ENCODE results near the gene MALRD1. TPM values are rescaled to one million over a fixed set of nuclear protein-coding genes. Genes with fewer than 3 reads are reported as not detected.

Gene MALRD1
- total RNA-seq, 2 donors from 2014 or later = 0.27 to 0.40 TPM

- H3K4me3 ChIP-seq = no peak overlapping the region
- intact Hi-C loops (cut with DNase I) = no loop called here
- no peak for TF ChIP-seq CTCF (IDR thresholded peaks at IDR 0.05)
- H3K9me3 ChIP-seq = no peaks in the 10 kb centered on the region
- H3K9ac ChIP-seq (ENCODE audit: low read depth in 2 of 2, low read length in 2 of 2) = no peak overlapping the region
- no peaks in the 10 kb centered on the region for H3K36me3 ChIP-seq
- H3K27ac ChIP-seq = peak overlapping the region; percentile 11
- no peaks in the 10 kb centered on the region for H3K27me3 ChIP-seq
- H3K4me1 ChIP-seq = no peaks in the 10 kb centered on the region
- no peak for DNase-seq
Observed at GRCh38 chr10:19638896-19639233, 590.3 kb downstream of the MALRD1 start.

- Histone ChIP-seq H3K27ac (no peak overlapping the region), H3K9me3 (no peaks in the 10 kb centered on the region), H3K36me3 (no peaks in the 10 kb centered on the region), H3K9ac (ENCODE audit: low read depth in 2 of 2, low read length in 2 of 2) (no peak overlapping the region), H3K27me3 (no peaks in the 10 kb centered on the region), H3K4me1 (no peaks in the 10 kb centered on the region), H3K4me3 (no peak overlapping the region)
- no peak for DNase-seq
- intact Hi-C loops (cut with DNase I) = no loop called here
- no peak for TF ChIP-seq CTCF (IDR thresholded peaks at IDR 0.05)
Observed at GRCh38 chr10:19640566-19641263, 592.1 kb downstream of the MALRD1 start.

GRCh38 chr10:19651549-19651948 lies 602.9 kb downstream of the MALRD1 start:
- Histone ChIP-seq H3K9me3 (no peaks in the 10 kb centered on the region), H3K4me3 (no peak overlapping the region), H3K9ac (ENCODE audit: low read depth in 2 of 2, low read length in 2 of 2) (no peak overlapping the region), H3K27me3 (no peaks in the 10 kb centered on the region), H3K36me3 (no peaks in the 10 kb centered on the region), H3K4me1 (no peaks in the 10 kb centered on the region), H3K27ac (no peak overlapping the region)
- intact Hi-C loops (cut with DNase I) = no loop called here
- no peak for DNase-seq
- no peak for TF ChIP-seq CTCF (IDR thresholded peaks at IDR 0.05)

- no peak for TF ChIP-seq CTCF (IDR thresholded peaks at IDR 0.05)
- no peak overlapping the region for H3K9ac ChIP-seq (ENCODE audit: low read depth in 2 of 2, low read length in 2 of 2)
- no peak overlapping the region for H3K4me3 ChIP-seq
Observed at GRCh38 chr10:19652750-19653149, 604.1 kb downstream of the MALRD1 start.

GRCh38 chr10:19653931-19654330 lies 605.3 kb downstream of the MALRD1 start:
- Histone ChIP-seq H3K9ac (ENCODE audit: low read depth in 2 of 2, low read length in 2 of 2) (no peak overlapping the region), H3K27me3 (no peaks in the 10 kb centered on the region), H3K4me3 (no peak overlapping the region), H3K9me3 (no peaks in the 10 kb centered on the region), H3K4me1 (no peaks in the 10 kb centered on the region), H3K27ac (no peak overlapping the region), H3K36me3 (no peaks in the 10 kb centered on the region)
- no peak for TF ChIP-seq CTCF (IDR thresholded peaks at IDR 0.05)
- no peak for DNase-seq
- intact Hi-C loops (cut with DNase I) = no loop called here

More at GRCh38 chr10:19652750-19653149, 604.1 kb downstream of the MALRD1 start:
- Histone ChIP-seq H3K27ac (no peak overlapping the region), H3K9me3 (no peaks in the 10 kb centered on the region), H3K27me3 (no peaks in the 10 kb centered on the region), H3K4me1 (no peaks in the 10 kb centered on the region), H3K36me3 (no peaks in the 10 kb centered on the region)
- DNase-seq = no peak
- intact Hi-C loops (cut with DNase I) = no loop called here

Data from colonic mucosa (tissue), 4 donors.